ENCODE results near the gene F5. TPM values are rescaled to one million over a fixed set of nuclear protein-coding genes. Genes with fewer than 3 reads are reported as not detected.

Gene F5
- total RNA-seq, 1 experiment from 2014 or later, result 0.37 TPM

- no peaks in the 10 kb centered on the region for H3K79me2 ChIP-seq (ENCODE audit: insufficient read depth, low read length)
- no TSS peak for BruUV-seq (replicated peaks)
- ChIA-PET CTCF (no interaction called here), POLR2A (no interaction called here), RAD21 (ENCODE audit: low non-redundant PET in 1 of 2, low total read pairs in 2 of 2, uncharacterized antibody in 2 of 2, unreplicated experiment in 2 of 2) (no interaction called here)
- H3K9ac ChIP-seq (ENCODE audit: low read length), result no peak overlapping the region
- DNase-seq (ENCODE audit: low read depth, low spot score), result no peak
- no peaks in the 10 kb centered on the region for H3K9me2 ChIP-seq (ENCODE audit: insufficient read depth)
- H3K4me2 ChIP-seq (ENCODE audit: low read length), result no peak overlapping the region
- no peaks in the 10 kb centered on the region for H3K9me3 ChIP-seq (ENCODE audit: control insufficient read depth in 1 of 2, insufficient read depth in 1 of 2, low read depth in 1 of 2, low read length in 2 of 2)
- H3K4me1 ChIP-seq (ENCODE audit: control insufficient read depth in 1 of 2, insufficient read depth in 2 of 2, low read length in 2 of 2), result peaks cover 2 to 12% of the 10 kb centered on the region in 2 experiments; a peak in 3 of 4 replicates
- no peaks in the 10 kb centered on the region for H4K20me1 ChIP-seq (ENCODE audit: insufficient read depth)
- intact Hi-C loops (cut with micrococcal nuclease), result loop anchor here (5.0 kb wide), 1 partner anchor 223 kb away; no protein-coding TSS in a partner anchor
- TF ChIP-seq ATF3 (IDR thresholded peaks at IDR 0.05), result no peak
- no peak for TF ChIP-seq ZBTB33 (IDR thresholded peaks at IDR 0.05; ENCODE audit: extremely low read depth, insufficient replicate concordance, low read length)
- no peak for TF ChIP-seq EGR1 (IDR thresholded peaks at IDR 0.05; ENCODE audit: low read depth)
- TF ChIP-seq YY1 (IDR thresholded peaks at IDR 0.05; ENCODE audit: extremely low read depth, insufficient replicate concordance, low read depth, low read length), result no peak
- TF ChIP-seq EZH2phosphoT487 (IDR thresholded peaks at IDR 0.05; ENCODE audit: borderline replicate concordance), result no peak
- TF ChIP-seq ZFX (IDR thresholded peaks at IDR 0.05), result no peak
- no peak for TF ChIP-seq POLR2A (IDR thresholded peaks at IDR 0.05; ENCODE audit: borderline replicate concordance, extremely low read depth, insufficient read depth, insufficient read length)
- no peak for TF ChIP-seq SP1 (IDR thresholded peaks at IDR 0.05; ENCODE audit: low read depth)
- TF ChIP-seq CEBPB (IDR thresholded peaks at IDR 0.05; ENCODE audit: low read depth), result no peak
- no peak for TF ChIP-seq TCF7L2 (IDR thresholded peaks at IDR 0.05; ENCODE audit: borderline replicate concordance, extremely low read depth, insufficient read depth, insufficient read length)
- no peak for TF ChIP-seq MAX (IDR thresholded peaks at IDR 0.05)
- H3K4me3 ChIP-seq (replicated peaks in 1 of 2; ENCODE audit: low read depth in 1 of 2, low read length in 2 of 2), result no peak overlapping the region
- no peak overlapping the region for H2AFZ ChIP-seq (ENCODE audit: low read depth, low read length, poor library complexity, severe bottlenecking)
- H3K27me3 ChIP-seq (ENCODE audit: insufficient read depth, low read length), result no peaks in the 10 kb centered on the region
- no peaks in the 10 kb centered on the region for H3K36me3 ChIP-seq (ENCODE audit: control insufficient read depth in 1 of 2, insufficient read depth in 2 of 2, low read length in 2 of 2)
- no peak for ATAC-seq
- no peak overlapping the region for H3K27ac ChIP-seq (ENCODE audit: low read depth, low read length)
Measured at GRCh38 chr1:169584483-169585144, 1.7 kb downstream of the F5 start.
